AG10803 (cell line): Measurements from ENCODE around the gene SELENOI.

Source experiments
- DNase-seq: peaks from one replicate; pipeline ENCODE4 v3.0.0; 2010; ENCODE audit warnings: low read depth
- H3K4me3 ChIP-seq: 2 replicates; pipeline ENCODE4 v1.5.1; 2011; ENCODE audit warnings: mild to moderate bottlenecking, low read length, control low read depth
- TF ChIP-seq, protein P1 (sequence below): conservative IDR thresholded peaks from 2 replicates; pipeline ENCODE4 v1.5.1; 2011; ENCODE audit warnings: mild to moderate bottlenecking, low read length, control low read depth, inconsistent platforms

SELENOI gene

GRCh38 chr2:26345545-26346453 is at the start of gene SELENOI:
Gene SELENOI (plus strand): TSS chr2:26346143. CDS start chr2:26346233, 90 bp downstream.
- DNase-seq = peak; percentile 98

DNA sequence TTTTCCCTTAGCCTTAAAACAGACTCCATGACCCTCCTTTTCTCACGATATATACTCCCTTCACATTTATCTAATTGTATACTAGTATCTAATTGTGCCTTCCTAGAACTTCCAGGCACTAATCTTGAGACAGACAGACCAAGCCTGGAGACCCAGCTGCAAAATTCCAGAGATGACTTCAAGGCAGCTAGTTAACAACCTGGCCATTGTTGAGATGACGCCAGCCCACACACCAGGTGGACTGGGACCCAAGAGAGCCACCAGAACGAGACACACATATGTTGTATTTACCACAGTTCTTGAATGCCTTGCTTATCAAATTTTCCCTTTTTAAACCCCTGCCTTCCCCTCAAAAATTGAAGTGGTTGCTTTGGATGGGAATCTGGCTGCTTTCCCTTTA is 48.9 kb upstream of the SELENOI start:
- no peak for DNase-seq
- TF ChIP-seq, protein P1, sequence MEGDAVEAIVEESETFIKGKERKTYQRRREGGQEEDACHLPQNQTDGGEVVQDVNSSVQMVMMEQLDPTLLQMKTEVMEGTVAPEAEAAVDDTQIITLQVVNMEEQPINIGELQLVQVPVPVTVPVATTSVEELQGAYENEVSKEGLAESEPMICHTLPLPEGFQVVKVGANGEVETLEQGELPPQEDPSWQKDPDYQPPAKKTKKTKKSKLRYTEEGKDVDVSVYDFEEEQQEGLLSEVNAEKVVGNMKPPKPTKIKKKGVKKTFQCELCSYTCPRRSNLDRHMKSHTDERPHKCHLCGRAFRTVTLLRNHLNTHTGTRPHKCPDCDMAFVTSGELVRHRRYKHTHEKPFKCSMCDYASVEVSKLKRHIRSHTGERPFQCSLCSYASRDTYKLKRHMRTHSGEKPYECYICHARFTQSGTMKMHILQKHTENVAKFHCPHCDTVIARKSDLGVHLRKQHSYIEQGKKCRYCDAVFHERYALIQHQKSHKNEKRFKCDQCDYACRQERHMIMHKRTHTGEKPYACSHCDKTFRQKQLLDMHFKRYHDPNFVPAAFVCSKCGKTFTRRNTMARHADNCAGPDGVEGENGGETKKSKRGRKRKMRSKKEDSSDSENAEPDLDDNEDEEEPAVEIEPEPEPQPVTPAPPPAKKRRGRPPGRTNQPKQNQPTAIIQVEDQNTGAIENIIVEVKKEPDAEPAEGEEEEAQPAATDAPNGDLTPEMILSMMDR = no peak
- H3K4me3 ChIP-seq = no peak overlapping the region

More at GRCh38 chr2:26345545-26346453, at the start of gene SELENOI:
- TF ChIP-seq, protein P1 = no peak
- peak within 1 kb of the TSS; percentile 94 for H3K4me3 ChIP-seq

DNA sequence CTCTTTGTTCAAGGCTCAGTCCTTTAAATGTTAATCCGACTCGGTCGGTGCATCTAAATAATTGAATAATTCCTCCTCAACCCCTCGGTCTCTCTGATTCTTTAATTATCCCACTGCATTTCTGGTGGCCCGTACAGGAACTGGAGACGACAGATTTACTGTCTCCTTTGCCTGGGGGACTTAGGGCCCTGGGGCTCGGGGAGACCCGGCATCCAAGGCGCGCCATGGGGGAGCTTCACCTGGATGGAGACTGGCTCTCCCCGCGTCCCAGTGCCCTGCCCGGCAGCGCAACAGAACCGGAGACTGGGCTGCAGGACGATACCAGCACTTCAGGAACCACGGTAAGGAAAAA is 47.7 kb upstream of the SELENOI start:
- no peak for DNase-seq
- peak overlapping the region; percentile 66 for H3K4me3 ChIP-seq

GRCh38 chr2:26298638-26299393 is 47.1 kb upstream of the SELENOI start:
- H3K4me3 ChIP-seq = peak overlapping the region; percentile 66
- peak; percentile 74 for DNase-seq
- TF ChIP-seq, protein P1 = no peak

More for the DNA sequence above, 47.7 kb upstream of the SELENOI start:
- TF ChIP-seq, protein P1 = no peak

- peak; percentile 55 for DNase-seq
- TF ChIP-seq, protein P1 = no peak
Measured at GRCh38 chr2:26299471-26300101, 46.4 kb upstream of the SELENOI start.

DNA sequence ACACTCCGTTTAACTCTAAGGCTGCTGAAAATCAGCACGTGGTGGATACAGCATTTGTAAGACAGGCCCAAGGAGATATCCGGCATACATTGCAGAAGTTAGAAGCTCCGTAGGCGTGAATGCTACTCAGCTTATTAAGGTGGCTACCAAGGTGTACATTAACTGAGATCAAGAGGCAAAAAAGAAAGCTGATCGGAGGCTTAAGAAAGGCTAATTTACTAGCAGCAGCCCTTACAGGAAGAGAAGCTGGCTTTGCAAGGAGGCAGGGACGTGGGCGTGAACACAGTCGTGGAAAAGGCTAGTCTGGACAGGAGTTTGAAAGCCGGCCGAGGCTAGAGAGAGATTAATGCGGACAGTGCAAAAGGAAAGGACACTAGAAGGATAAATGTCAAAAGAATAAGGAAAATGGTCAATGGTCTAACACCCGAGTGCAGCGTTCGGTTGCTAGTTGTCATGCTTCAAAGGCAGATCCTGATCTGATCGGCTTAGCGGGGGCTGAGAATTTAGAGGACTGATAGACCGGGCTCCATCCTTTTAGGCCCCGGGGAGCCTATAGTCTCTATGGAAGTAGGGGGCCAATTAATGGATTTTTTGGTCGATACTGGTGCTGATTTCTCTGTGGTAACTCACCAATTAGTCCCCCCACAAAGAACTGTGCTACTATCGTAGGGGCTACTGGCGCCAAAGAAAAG is 45.6 kb upstream of the SELENOI start:
- peak overlapping the region; percentile 66 for H3K4me3 ChIP-seq
- peak; percentile 42 for DNase-seq
- TF ChIP-seq, protein P1 = no peak

More at GRCh38 chr2:26299471-26300101, 46.4 kb upstream of the SELENOI start:
- H3K4me3 ChIP-seq = peak overlapping the region; percentile 66
